ENCODE results near the gene OR1N2.
"Not testable (repeated sequence)": the region's sequence is repeated elsewhere in the genome, so short reads cannot be mapped to it uniquely, and the experiment has no call there.

Gene OR1N2

DNA sequence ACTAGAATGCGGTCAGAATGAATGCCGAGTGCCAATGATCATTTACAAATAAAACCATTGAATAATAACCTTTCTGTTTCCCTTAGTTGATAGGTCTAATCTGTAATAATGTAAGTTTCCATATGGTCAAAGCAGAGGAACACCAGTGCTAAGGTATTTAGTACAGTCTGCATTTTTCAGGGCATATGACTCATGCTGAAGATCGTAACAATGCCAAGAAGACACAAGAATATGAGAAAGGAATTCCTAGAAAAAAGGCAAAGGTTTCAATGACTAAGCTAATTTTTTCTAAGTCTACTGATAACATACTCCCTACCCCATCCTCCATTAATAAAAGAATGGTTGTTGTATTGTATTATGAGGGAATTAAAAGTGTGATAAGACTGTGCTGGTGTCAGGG lies 27.4 kb downstream of the OR1N2 start:
- Mint-ChIP-seq H3K4me3 (no peak overlapping the region), H3K4me1 (no peaks in the 10 kb centered on the region), H3K9me3 (peaks cover 55% of the 10 kb centered on the region), H3K27ac (no peak overlapping the region), H3K36me3 (ENCODE audit: low read depth) (no peaks in the 10 kb centered on the region), H3K27me3 (ENCODE audit: low read depth, poor library complexity) (no peaks in the 10 kb centered on the region)
- DNase-seq, result no peak
- TF ChIP-seq, protein P1, sequence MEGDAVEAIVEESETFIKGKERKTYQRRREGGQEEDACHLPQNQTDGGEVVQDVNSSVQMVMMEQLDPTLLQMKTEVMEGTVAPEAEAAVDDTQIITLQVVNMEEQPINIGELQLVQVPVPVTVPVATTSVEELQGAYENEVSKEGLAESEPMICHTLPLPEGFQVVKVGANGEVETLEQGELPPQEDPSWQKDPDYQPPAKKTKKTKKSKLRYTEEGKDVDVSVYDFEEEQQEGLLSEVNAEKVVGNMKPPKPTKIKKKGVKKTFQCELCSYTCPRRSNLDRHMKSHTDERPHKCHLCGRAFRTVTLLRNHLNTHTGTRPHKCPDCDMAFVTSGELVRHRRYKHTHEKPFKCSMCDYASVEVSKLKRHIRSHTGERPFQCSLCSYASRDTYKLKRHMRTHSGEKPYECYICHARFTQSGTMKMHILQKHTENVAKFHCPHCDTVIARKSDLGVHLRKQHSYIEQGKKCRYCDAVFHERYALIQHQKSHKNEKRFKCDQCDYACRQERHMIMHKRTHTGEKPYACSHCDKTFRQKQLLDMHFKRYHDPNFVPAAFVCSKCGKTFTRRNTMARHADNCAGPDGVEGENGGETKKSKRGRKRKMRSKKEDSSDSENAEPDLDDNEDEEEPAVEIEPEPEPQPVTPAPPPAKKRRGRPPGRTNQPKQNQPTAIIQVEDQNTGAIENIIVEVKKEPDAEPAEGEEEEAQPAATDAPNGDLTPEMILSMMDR (IDR thresholded peaks at IDR 0.05), result no peak

DNA sequence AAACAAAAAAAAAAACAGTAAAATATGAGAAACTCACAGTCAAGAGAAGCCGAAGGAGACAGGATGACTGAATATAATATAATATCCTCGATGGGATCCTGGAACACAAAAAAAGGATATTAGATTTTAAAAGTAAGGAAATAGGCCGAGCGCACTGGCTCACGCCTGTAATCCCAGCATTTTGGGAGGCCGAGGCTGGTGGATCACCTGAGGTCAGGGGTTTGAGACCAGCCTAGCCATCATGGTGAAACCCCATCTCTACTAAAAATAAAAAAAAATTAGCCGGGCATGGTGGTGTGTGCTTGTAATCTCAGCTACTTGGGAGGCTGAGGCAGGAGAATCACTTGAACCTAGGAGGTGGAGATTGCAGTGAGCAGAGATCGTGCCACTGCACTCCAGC lies 30.4 kb downstream of the OR1N2 start, which contains the start of gene OR1L8:
Gene OR1L8, minus strand, starts transcription at position 101 of the 400 bp plus-strand sequence. CDS start 14,907 bp downstream, outside the sequence.
- not testable (repeated sequence) for H3K27me3 Mint-ChIP-seq (ENCODE audit: low read depth, poor library complexity); DNase-seq; H3K4me3 Mint-ChIP-seq; H3K4me1 Mint-ChIP-seq; H3K27ac Mint-ChIP-seq; H3K36me3 Mint-ChIP-seq (ENCODE audit: low read depth)
- peaks cover 47% of the 10 kb centered on the region for H3K9me3 Mint-ChIP-seq
